Osteoblast (primary cell): ENCODE measurements around the gene SH2B2. TPM values are rescaled to one million over a fixed set of nuclear protein-coding genes. Genes with fewer than 3 reads are reported as not detected.

Experiments
- DNase-seq: peaks from one replicate; pipeline ENCODE4 v3.0.0; 2011; ENCODE audit warnings: low spot score, mixed read lengths; ENCODE audit not compliant: insufficient read length; ENCODE audit errors: missing footprints
- H2AFZ ChIP-seq: 2 replicates; pipeline ENCODE4 v1.6.0; 2011; ENCODE audit warnings: mild to moderate bottlenecking, low read length
- H3K27ac ChIP-seq: 2 replicates; pipeline ENCODE4 v1.5.1; 2011; ENCODE audit warnings: mild to moderate bottlenecking, low read depth, low read length, moderate library complexity
- H3K27me3 ChIP-seq: 2 replicates; pipeline ENCODE4 v1.6.0; 2012; ENCODE audit warnings: mild to moderate bottlenecking, control low read depth, inconsistent platforms, low read length, moderate library complexity; ENCODE audit not compliant: insufficient read depth
- H3K36me3 ChIP-seq: 2 replicates; pipeline ENCODE4 v1.5.1; 2011; ENCODE audit warnings: mild to moderate bottlenecking, low read length, control low read depth, moderate library complexity; ENCODE audit not compliant: insufficient read depth
- H3K4me1 ChIP-seq: 2 replicates; pipeline ENCODE4 v1.5.1; 2011; ENCODE audit warnings: mild to moderate bottlenecking, low read length, control low read depth, moderate library complexity; ENCODE audit not compliant: insufficient read depth
- H3K4me2 ChIP-seq: 2 replicates; pipeline ENCODE4 v1.6.0; 2011; ENCODE audit warnings: mild to moderate bottlenecking, low read length; ENCODE audit not compliant: insufficient read depth
- H3K4me3 ChIP-seq: fragments of 200-600 bp; sonication (generic); 3 replicates; pipeline ENCODE4 v1.5.1; 2012; ENCODE audit warnings: mild to moderate bottlenecking, low read length, inconsistent platforms; ENCODE audit not compliant: insufficient read depth
- H3K79me2 ChIP-seq: 2 replicates; pipeline ENCODE4 v1.6.0; 2012; ENCODE audit warnings: mild to moderate bottlenecking, low read length, control low read depth, inconsistent platforms; ENCODE audit not compliant: insufficient read depth
- H3K9me3 ChIP-seq: 2 replicates; pipeline ENCODE4 v1.5.1; 2011; ENCODE audit warnings: low read depth, low read length, control low read depth
- H4K20me1 ChIP-seq: 2 replicates; pipeline ENCODE4 v1.6.0; 2012; ENCODE audit warnings: mild to moderate bottlenecking, low read length, control low read depth; ENCODE audit not compliant: insufficient read depth
- total RNA-seq: library from RNA; depleted of rRNA; stranded (reverse); fragments of >200 nt; gene quantifications from 2 replicates; pipeline ENCODE4 v1.2.3, GENCODE V29; 2012
- TF ChIP-seq, protein P1 (sequence below): IDR thresholded peaks from 2 replicates; pipeline ENCODE4 v1.5.1; 2011; ENCODE audit warnings: mild to moderate bottlenecking, low read depth, low read length, moderate library complexity; ENCODE audit errors: extremely low read depth

Gene SH2B2
- total RNA-seq, 1 donor, result 2.2 TPM

DNA sequence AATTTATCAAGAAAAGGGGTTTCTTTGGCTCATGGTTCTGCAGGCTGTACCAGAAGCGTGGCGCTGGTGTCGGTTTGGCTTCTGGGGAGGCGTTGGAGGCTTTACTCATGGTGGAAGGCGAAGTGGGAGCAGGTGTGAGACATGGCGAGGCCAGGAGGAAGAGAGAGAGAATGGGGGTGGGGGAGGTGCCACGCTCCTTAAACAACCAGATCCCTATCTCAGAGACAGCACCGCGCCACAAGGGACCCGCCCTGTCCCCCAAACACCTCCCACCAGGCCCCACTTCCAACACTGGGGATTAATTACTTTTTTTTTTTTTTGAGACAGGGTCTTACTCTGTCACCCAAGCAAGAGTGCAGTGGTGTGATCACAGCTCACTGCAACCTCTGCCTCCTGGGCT lies 18.0 kb upstream of the SH2B2 start:
- H3K9me3 ChIP-seq, result no peaks in the 10 kb centered on the region
- no peak overlapping the region for H2AFZ ChIP-seq
- no peak for DNase-seq
- H3K79me2 ChIP-seq, result no peaks in the 10 kb centered on the region
- no peaks in the 10 kb centered on the region for H3K27me3 ChIP-seq
- H4K20me1 ChIP-seq, result no peaks in the 10 kb centered on the region
- no peak overlapping the region for H3K4me2 ChIP-seq
- H3K27ac ChIP-seq, result no peak overlapping the region
- H3K4me3 ChIP-seq, result no peak overlapping the region
- no peaks in the 10 kb centered on the region for H3K36me3 ChIP-seq
- H3K4me1 ChIP-seq, result peaks cover 14% of the 10 kb centered on the region
- TF ChIP-seq, protein P1, sequence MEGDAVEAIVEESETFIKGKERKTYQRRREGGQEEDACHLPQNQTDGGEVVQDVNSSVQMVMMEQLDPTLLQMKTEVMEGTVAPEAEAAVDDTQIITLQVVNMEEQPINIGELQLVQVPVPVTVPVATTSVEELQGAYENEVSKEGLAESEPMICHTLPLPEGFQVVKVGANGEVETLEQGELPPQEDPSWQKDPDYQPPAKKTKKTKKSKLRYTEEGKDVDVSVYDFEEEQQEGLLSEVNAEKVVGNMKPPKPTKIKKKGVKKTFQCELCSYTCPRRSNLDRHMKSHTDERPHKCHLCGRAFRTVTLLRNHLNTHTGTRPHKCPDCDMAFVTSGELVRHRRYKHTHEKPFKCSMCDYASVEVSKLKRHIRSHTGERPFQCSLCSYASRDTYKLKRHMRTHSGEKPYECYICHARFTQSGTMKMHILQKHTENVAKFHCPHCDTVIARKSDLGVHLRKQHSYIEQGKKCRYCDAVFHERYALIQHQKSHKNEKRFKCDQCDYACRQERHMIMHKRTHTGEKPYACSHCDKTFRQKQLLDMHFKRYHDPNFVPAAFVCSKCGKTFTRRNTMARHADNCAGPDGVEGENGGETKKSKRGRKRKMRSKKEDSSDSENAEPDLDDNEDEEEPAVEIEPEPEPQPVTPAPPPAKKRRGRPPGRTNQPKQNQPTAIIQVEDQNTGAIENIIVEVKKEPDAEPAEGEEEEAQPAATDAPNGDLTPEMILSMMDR, result no peak

DNA sequence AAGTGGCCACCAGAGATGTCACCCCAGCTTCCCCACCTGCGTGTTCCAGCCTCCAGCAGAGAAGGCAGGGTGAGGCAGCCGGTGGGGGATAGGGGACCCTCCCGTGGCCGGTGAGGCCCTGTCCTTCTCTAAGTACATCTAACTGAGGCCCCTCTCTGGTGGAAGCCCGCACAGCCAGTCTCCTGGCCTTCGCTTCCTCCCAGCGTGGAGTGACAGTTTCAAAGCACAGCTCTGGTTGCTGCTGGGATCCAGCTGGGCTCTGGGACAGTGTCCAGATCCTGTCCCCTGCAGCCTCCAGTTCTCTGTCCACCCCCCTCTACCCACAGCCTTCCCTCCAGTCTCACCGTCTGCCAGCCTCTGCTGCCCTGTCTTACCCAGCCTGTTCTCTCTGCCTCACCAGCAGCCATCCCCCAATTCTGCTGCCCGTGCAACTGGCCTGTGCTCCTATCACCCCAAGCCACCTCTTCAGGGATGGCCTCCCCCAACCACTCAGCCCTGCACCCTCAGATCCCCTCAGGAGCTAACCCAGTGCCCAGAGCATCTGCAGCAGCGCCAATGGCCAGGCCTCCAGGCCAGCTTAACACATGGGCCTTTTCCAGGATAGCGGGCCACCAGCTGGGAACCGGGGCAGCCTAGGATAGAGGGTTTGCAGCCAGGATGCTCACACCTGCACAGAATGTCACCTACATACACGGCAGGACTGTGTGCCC lies 16.3 kb upstream of the SH2B2 start:
- H3K79me2 ChIP-seq, result no peaks in the 10 kb centered on the region
- TF ChIP-seq, protein P1, result no peak
- no peak overlapping the region for H2AFZ ChIP-seq
- H3K27ac ChIP-seq, result no peak overlapping the region
- no peaks in the 10 kb centered on the region for H4K20me1 ChIP-seq
- H3K4me2 ChIP-seq, result no peak overlapping the region
- H3K36me3 ChIP-seq, result no peaks in the 10 kb centered on the region
- no peaks in the 10 kb centered on the region for H3K9me3 ChIP-seq
- no peaks in the 10 kb centered on the region for H3K27me3 ChIP-seq
- peaks cover 15% of the 10 kb centered on the region for H3K4me1 ChIP-seq
- H3K4me3 ChIP-seq, result no peak overlapping the region
- no peak for DNase-seq

DNA sequence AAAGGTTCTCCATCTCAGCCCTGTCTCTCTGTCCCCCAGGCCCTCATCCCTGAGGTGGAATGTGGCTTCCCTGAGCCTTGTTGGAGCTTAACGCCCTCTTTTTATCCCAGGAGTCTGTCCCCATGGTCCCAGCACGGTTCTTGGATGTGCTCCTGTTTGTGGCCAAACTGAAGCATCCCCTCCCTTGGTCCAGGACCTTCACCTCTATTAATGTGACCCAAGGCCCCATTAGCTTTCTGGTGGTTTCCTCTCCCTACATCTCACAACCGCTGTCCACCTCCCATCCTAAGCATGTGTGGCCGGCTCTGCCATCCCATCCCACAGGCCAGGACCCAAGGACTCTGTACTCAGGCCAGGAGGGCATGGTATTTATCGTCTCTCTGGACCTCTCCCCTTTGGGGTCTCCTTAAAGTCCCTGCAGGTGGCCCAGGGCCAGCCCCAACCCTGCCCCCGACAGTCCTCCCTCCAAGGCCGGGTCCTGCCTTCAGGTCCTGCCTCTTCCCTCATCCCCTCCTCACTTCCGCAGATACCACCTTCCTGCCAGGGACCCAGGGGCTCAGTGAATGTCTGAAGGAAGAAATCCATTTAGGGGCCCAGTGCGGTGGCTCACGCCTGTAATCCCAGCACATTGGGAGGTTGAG lies 15.4 kb upstream of the SH2B2 start:
- no peak overlapping the region for H3K4me2 ChIP-seq
- TF ChIP-seq, protein P1, result no peak
- H4K20me1 ChIP-seq, result no peaks in the 10 kb centered on the region
- peaks cover 15% of the 10 kb centered on the region for H3K4me1 ChIP-seq
- H3K4me3 ChIP-seq, result no peak overlapping the region
- no peaks in the 10 kb centered on the region for H3K79me2 ChIP-seq
- H3K36me3 ChIP-seq, result no peaks in the 10 kb centered on the region
- no peak overlapping the region for H2AFZ ChIP-seq
- H3K27me3 ChIP-seq, result no peaks in the 10 kb centered on the region
- H3K9me3 ChIP-seq, result no peaks in the 10 kb centered on the region
- no peak for DNase-seq
- no peak overlapping the region for H3K27ac ChIP-seq

DNA sequence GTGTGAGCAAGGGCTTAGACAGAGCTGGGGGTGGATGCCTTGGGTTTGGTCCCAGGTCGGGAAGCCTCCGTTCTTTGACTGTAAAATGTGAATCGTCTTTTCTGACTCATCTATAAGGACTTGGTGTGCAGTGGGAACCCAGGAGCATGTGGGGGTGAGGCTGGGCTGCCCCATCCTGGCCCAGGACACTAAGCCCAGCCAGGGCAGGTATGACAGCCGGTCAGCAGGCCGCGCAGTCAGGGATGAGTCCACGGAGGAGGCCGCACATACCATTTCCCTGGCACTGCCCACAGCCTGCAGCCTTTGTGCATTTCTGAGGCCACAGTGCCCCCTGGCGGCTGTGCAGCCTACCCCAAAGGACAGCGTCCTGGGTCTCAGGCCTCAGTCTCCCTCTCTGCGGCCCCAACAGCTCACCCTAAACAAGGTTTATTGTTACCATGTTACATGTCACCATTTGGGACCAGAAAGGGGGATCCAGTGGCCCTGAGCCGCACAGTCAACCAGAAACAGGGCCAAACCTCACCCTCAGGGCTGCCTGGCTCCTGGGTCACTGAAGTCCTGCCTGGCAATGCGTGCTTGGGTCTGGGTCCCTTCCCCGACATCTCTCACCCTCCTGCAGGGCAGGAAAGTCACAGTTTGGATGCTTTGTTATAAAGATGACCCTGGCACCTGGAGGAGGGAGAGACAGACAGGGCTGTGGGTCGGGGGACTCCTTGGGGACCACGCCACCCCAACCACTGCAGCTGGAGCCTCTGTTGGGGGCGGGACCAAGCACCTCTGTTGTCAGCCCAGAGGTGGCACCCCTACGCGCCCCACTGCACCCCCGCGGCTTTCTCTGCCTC lies 14.4 kb upstream of the SH2B2 start:
- Histone ChIP-seq H3K27ac (peak overlapping the region; percentile 2), H3K36me3 (no peaks in the 10 kb centered on the region), H3K79me2 (no peaks in the 10 kb centered on the region), H3K9me3 (no peaks in the 10 kb centered on the region), H3K4me3 (peak overlapping the region; percentile 44), H3K27me3 (no peaks in the 10 kb centered on the region), H3K4me1 (peaks cover 15% of the 10 kb centered on the region), H4K20me1 (no peaks in the 10 kb centered on the region), H3K4me2 (peak overlapping the region; percentile 64), H2AFZ (peak overlapping the region; percentile 69)
- TF ChIP-seq, protein P1, result peak; percentile 94
- peak; percentile 99 for DNase-seq
